GOT3 (cell line): Measurements from ENCODE around the gene PLA2G12B.

Experiments
- DNase-seq: peaks from one replicate; lab custom pipeline; 2025; ENCODE audit warnings: mixed read lengths; lab: John Stamatoyannopoulos, UW

The PLA2G12B gene

GRCh38 chr10:72890086-72890485 is 64.5 kb downstream of the PLA2G12B start:
- no peak for DNase-seq

- DNase-seq, result no peak
Measured at GRCh38 chr10:72889391-72889831, 65.2 kb downstream of the PLA2G12B start.

GRCh38 chr10:72888151-72888638 is 66.4 kb downstream of the PLA2G12B start:
- no peak for DNase-seq

- no peak for DNase-seq
Measured at GRCh38 chr10:72887043-72887442, 67.6 kb downstream of the PLA2G12B start.

- no peak for DNase-seq
Measured at GRCh38 chr10:72886621-72887020, 68.0 kb downstream of the PLA2G12B start.

- DNase-seq, result no peak
Measured at GRCh38 chr10:72885953-72886352, 68.7 kb downstream of the PLA2G12B start.
